GM18502 (cell line): Measurements from ENCODE around the gene ITFG2.
"Not testable (repeated sequence)": the region's sequence is repeated elsewhere in the genome, so short reads cannot be mapped to it uniquely, and the experiment has no call there.

ENCODE experiments used
- ATAC-seq: cut with Tn5 transposase; IDR thresholded peaks from one replicate; pipeline ENCODE4 v1.9.1; 2021; ENCODE audit warnings: mild to moderate bottlenecking; ENCODE audit not compliant: unreplicated experiment, poor library complexity

ITFG2 gene

DNA sequence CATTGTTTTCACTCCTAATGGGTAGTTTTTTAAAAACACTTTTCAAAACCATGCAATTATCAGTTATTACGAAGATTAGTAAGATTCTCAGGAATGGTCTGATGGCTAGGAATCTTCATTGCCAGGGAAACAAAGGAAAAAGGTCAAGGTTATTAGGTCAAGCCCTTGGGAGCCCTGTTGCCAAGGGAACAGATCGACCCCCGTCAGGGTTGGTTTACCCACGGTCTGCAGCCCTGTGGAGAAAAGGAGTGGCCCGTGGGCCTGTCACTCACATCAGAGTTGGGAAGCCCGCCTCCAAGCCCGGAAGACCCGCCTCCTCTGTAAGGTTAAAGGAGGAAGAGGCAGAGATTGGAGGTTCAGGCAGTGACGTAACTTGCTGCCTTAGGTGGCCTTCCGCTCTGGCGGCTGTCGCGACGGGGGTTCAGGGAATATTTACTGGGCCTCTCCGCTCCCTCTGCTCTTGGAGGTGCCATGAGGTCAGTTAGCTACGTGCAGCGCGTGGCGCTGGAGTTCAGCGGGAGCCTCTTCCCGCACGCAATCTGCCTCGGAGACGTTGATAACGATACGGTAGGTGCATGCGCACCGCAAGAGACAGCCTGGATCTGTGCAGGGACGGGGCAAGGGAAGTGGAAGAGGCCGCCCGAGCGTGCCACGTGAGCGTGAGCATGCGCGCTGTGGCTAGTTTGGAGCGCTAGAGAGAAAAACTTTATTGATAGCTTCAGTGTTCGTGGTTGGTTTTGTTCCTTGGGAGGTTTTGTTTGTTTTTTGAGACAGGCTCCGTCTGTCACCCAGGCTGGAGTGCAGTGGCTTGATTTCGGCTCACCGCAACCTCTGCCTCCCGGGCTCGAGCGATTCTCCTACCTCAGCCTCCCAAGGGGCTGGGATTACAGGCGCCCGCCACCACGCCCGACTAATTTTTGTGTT lies at the start of gene ITFG2:
ITFG2 (plus strand) TSS at position 379 of the 924 bp plus-strand sequence; CDS start at position 472, 93 bp downstream.
- ATAC-seq: peak; percentile 94

DNA sequence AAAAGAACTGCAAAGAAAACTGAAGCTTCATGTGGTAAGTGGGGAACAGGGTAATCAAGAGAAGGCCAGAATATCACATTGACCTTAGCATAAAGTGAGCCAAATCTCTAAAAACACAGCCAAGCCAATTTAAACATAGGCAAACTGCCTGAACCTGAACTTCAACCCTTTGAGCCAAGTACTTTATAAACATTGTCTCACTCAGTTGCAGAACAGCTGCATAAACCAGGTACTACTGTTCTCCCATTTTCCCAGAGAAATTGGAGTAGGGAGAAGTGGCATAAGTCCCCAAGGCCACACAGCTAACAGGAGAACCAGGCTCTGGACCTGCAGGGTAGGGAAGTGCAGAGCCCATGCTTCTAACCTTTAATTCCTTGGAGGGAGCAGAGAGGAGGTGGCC lies 48.1 kb upstream of the ITFG2 start:
- ATAC-seq: no peak

DNA sequence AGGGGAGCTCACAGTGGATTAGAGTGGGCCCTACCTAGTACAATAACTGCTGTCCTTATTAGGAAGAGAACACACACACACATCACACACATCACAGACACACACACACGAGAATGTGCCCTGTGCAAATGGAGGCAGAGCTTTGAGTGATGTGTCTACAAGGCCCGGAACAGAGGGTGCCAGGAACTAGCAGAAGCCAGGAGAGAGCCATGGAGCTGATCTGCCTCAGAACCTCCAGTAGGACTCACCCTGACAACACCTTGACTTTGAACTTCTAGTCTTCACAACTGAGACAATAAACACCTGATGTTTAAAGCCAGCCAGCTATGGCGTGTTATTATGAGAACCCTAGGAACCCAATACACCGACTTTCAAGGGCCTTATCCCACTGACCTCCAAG lies 47.4 kb upstream of the ITFG2 start:
- no peak for ATAC-seq

DNA sequence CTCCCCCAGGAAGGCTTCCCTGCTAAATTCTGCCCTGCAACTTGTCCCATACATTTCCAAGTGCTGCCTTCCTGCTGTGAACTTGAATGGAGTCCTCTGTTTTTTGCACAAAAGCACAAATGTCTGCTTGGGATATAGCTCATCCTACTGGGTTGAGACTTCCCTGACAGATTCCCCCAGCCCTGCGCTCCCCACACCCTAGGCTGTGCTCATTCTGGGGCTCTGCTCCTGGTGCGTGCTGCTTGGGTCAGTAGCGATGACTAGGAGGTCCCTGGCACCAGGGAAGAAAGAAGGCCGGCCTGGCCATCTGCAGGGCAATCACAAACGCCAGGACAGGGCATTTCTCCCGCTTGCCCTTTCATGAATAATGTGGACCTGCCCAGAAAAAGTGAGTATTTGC lies 46.9 kb upstream of the ITFG2 start:
- no peak for ATAC-seq

DNA sequence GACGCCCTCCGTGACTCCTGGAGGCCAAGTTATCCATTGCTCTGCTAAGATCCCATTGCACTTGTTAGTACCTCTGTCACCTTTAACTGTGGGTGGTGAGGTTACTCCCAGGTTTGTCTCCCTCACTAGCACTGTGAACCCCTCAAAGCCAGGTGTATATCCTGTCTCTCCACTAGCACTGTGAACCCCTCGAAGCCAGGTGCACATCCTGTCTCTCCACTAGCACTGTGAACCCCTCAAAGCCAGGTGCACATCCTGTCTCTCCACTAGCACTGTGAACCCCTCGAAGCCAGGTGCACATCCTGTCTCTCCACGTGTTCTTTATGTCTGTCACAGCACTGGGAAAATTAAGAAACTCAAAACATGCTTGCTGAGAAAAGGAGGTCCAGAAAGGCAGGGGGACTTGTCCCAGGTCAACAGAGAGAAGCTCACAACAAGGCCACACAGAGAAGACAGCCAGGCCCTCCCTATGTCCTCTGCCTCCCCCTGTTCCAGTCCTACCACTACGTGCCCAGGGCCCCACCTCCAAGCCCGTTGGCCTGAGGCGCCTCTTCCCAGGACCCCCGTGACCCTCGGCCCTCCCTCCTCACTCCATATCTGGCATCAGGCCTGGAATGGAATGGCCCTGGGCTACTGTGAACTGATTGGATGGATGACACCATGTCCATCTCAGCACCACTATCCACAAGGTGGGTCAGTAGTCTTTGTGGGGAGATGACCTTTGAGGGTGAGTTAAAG lies 44.1 kb upstream of the ITFG2 start:
- no peak for ATAC-seq

DNA sequence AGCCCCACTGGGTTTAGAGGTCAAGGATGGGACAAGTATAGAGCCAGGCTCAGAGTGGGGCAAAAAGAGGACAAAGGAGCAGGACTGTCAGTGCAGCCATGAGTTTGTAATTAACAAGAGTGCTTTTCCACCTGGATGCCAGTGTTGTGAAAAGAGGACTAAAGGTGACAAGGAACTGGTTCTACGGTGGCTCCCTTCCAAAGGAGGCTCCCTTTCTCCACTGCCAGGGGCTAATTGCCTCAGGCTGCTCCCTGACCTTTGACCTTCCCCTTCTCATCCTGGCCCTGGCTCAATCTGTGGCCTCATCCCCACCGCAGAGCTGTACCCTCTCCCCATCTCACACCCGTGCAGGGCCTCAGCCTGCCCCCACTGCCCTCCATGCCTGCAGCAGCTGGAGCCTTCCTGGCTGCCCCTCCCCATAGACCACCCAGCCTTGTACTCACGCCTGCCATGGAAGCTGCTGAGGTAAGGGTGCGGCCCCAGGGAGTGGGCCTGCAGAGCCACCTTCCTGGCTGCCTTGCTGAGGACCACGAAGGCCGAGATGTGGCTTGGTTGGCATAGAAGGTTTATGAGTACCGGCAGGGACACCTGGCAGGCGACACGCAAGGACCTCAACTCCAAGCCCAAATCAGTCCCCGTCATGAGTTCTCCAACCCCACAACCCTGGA lies 42.5 kb upstream of the ITFG2 start:
- ATAC-seq: no peak

DNA sequence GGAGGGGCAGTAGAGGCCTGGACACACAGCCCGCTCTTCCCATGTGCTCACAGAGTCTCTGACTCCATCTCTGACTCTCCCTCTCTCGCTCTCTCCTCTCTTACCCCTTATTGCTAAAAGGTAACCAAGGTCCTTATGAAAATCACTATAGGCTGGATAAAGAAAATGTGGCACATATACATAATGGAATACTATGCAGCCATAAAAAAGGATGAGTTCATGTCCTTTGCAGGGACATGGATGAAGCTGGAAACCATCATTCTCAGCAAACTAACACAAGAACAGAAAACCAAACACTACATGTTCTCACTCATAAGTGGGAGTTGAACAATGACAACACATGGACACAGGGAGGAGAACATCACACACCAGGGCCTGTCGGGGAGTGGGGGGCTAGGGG lies 41.9 kb upstream of the ITFG2 start:
- ATAC-seq: not testable (repeated sequence)

DNA sequence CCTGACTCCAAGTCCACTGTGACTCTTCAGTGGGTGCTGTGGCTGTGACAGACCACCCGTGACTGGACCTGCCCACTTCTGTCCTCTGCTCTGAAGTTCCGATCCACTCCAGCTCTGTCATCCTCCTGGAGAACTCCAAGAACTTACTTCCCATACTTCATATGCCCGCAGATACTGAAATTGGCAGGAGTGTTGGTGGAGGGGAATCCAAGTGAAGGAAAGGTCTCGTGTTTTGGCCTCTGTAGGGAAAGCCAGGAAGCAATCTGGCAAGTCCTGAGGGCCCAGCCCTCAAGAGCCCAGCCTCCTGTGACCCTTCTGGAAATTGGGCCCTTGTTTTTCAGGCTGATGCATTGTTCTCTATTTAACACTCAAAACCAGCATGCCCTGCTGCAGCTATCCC lies 40.1 kb upstream of the ITFG2 start:
- ATAC-seq: no peak

DNA sequence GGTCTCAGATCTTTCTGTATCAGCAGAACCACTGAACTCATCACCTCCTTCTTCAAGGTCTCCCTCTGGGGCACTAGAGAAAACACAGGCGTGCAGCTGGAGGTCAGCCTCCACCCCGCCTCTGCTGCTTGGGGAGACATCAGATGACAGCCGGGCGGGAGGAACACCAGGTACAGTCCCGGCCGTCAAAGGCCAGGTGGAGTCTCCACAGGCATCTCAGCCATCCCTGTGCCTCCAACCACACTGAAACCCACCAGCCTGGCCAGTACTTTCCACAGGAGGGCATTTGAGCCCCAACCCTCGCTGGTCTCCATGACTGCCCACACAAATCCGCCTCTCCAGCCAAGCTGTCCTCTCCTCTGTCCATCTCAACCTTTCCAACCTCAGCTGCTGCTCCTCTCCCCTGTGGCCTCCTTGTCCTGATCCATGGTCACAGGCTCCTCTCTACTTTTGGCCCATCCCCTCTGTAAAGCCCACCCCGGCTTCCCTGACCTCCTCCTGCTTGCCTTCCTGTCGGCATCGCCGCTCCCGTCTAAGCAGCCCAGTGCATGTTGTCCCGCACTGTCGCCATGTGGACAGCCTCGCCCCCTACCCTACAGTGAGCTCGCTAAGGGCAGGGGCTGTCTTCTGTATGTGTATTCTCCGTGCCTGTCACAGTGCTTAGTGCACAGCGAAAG lies 39.1 kb upstream of the ITFG2 start:
- ATAC-seq: no peak

DNA sequence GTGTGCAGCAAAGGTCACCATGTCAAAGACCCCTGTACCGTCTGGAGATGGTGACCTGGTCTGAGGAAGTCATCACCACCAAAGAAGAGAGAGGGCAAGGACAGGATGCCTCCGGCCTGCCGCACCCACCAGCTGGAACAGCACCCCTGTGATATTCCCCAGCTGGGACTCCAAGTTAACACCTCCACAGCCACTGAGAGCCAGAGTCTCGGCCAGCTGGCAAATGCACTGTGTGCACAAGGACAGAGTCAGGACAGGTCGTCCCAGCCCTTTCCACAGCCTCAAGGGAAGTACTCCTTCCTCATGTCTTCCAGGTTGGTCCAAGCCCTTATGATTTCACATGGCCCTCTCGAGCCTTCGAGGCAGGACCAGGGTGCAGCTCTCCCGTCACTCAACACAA lies 37.0 kb upstream of the ITFG2 start:
- ATAC-seq: no peak

DNA sequence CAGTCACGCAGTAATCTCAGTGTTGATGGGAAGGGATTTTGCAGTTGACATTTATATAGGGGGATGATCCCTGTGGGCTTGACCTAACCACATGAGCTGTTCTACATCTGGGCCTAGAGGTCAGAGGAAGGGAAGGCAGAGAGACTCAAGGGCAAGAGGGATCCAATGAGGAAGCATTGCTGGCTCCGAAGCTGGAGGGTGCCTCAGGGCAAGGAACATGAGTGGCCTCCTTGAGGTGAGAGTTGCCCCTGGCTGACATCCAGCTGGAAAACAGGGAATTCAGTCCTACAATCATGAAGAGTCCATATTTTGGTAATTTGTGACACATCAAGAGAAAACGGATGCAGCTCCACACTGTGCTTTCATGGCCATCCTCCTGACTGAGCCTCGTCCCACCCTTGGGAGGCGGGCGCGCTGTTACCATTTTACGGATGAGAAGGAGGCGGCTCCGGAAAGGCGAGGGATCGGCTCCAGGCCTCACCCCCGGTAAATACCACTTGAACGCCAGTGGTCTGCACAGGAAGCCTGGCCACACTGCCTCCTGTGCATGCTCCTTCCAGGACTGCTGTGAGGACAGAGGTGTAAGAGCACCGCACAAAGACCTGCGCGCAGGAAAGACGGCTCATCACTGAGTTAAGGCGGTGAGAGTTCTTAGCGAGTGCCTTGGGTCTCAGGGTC lies 36.2 kb upstream of the ITFG2 start:
- no peak for ATAC-seq

DNA sequence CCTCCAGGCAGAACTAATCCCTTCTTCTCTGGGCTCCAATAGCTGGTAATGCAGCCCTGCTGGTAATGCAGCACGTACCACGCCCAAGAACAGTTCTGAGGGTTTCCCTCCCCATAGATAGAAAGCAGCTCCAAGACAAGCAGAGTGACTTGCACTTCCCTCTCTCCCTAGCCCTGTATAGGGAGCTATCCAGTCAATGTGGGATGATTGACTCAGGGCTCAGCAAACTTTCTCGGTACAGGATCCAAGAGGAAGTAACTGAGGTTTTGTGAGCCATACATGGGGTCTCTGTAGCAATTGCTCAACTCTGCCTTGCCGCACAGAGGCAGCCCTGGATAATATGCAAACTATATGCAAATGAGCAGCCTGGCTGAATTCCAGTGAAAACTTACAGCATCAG lies 33.2 kb upstream of the ITFG2 start:
- ATAC-seq: no peak

DNA sequence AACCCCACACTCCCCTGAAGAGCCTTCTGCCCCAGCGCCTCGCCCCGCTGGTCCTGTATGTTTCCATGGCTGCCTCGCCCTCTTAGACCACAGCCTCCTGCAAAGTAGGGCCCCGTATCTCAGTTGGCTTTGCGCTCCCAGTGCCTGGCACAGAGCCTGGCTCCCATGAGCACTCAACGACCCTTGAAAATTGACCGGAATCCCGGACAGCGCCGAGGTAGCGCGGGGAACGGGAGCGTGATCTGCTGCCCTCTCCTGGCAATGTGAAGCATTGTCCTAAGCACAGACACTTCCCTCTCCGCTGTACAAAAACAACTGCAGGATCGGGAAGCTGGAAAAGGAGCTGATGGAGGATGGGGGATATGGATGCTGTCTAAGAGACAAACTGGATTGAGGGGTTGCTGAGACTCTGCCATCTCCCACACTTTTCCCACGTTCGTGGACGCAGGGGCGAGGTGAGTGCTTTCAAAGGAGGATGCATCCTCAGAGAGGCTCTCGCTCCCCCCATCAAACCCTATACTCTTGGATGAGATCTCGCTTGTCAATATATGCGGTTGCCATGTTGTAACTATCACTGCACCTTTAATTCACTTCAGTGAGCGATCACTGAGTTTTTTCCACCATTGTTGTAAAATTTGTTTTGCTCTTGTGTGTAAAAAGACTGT lies 28.4 kb upstream of the ITFG2 start:
- no peak for ATAC-seq

DNA sequence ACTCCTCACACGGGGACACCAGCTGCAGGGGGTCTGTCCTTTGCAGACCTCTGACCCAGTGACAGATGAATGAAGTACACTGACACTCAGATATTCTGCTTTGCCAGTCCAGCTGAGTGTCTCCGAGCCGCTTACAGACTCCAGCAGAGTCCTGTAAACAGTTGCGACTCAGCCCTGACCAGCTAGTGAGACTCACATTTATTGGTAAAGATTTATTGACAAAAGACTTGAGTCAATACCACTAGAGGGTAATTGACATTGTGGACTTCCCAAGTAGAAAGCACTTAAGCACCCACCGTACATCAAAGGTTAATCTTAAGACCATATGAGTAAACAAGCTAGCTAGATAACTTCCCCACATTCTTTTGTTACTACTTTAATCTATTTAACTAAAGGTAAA lies 27.5 kb upstream of the ITFG2 start:
- no peak for ATAC-seq

DNA sequence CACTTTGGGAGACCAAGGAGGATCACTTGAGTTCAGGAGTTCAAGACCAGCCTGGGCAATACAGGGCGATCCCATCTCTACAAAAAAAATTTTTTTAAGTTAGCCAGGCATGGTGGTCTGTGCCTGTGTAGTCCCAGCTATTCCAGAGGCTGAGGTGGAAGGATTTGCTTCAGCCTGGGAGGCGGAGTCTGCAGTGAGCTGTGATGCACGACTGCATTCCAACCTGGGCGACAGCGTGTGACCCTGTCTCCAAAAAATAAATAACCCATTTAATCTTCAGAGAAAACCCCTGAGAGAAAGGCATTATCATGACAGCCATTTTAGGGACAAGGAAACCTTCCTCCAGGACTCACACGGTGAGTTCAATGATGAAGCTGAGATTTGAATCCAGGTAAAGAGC lies 21.4 kb upstream of the ITFG2 start:
- ATAC-seq: no peak

DNA sequence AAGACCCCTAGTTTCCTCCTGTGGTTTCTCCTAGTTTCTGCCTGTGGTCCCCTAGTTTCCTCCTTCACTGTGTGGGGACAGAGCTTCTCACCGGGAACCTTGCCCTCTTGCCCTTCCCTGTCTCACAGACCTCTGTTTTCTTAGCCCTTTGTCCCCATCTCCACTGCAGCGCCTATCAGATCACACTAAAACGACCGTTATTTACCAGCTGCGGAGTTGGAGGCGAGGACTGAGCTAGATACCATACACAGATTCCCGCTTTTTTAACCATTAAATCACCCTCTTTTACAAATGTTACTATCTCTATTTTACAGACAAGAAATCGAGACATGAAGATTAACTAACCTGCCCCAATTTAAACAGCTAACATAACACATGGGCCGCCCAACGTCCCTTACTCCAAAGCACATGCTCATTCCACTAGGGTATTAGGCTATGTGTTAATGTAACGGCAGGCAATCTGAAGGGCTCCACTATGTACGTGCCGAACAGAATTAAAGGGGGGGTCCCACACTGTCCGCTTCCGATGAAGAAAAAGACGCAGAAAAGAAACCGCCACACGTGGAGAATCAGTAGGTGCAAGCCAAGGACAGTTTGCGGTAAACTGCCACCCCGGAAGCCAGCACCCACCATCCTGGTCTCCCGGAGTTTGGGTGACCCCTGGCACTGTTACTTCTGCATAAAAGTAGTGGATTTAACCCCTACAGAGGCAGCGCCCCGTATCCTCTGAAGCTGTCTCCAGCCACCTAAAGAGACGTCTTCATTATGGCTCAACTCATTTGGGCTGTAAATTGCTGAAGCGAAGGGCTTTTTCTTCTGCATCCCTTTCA lies 19.6 kb upstream of the ITFG2 start:
- ATAC-seq: no peak

DNA sequence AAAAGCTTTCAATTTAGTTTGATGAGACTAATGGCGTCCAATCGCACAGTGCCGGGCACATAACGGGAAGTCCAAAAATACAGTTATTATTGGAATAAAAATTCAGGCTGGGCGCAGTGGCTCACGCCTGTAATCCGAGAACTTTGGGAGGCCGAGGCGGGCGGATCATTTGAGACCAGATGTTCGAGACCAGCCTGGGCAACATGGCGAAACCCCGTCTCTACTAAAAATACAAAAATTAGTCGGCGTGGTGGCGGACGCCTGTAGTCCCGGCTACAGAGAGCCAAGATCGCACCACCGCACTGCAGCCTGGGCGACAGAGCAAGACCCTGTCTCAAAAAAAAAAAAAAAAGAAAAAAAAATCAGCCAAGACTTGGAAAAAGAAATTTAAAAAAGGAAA lies 18.9 kb upstream of the ITFG2 start:
- ATAC-seq: no peak

DNA sequence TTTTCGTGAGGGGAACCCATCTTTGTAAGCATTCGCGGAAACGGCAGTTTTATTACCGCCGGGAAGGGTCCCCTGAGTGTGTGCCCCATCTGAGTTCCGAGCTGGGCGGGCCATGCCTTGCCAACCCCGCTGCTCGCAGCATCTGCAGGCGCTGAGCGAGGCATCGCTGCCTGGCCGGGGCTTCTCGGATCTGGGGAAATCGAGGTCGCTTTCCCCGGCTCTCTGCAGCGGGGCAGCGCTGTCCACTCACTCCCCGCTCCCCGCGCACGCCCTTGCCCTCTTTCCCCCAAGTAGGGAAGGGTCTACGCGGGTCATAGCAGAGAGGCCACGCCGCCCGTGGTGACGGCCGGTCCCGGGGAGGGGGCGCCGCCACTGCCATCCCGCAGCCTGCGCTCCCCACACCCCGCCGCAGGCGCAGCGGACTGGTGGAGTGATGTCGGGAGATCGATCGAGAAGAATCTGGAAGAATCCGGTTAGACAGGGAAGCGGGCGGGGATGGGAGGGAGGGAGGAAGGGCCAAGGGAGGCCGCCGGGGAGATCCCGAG lies 18.2 kb upstream of the ITFG2 start:
- peak; percentile 10 for ATAC-seq
